Stimulated activated CD4-positive, alpha-beta T cell treated with anti-CD3 and anti-CD28 coated beads, Interleukin-4, amount 100 ng/mL, for 1 hour (primary cell): ENCODE data around the gene FEN1.

Experiments used
- DNase-seq: peaks from one replicate; pipeline ENCODE4 v3.0.0-alpha.2; 2020

The FEN1 gene, protein sequence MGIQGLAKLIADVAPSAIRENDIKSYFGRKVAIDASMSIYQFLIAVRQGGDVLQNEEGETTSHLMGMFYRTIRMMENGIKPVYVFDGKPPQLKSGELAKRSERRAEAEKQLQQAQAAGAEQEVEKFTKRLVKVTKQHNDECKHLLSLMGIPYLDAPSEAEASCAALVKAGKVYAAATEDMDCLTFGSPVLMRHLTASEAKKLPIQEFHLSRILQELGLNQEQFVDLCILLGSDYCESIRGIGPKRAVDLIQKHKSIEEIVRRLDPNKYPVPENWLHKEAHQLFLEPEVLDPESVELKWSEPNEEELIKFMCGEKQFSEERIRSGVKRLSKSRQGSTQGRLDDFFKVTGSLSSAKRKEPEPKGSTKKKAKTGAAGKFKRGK

GRCh38 chr11:61792310-61793082, at the start of gene FEN1, which contains the start of gene TMEM258:
TSS of gene FEN1 (plus strand) at chr11:61792911. CDS start at chr11:61795362, 2,451 bp downstream.
TSS of gene TMEM258 (minus strand) at chr11:61792599. CDS start at chr11:61792558, 41 bp downstream.
- peak; percentile 87 for DNase-seq

GRCh38 chr11:61743486-61744095, 49.1 kb upstream of the FEN1 start:
- DNase-seq, result no peak

GRCh38 chr11:61744181-61744580, 48.5 kb upstream of the FEN1 start:
- no peak for DNase-seq

GRCh38 chr11:61744609-61745156, 48.0 kb upstream of the FEN1 start:
- DNase-seq, result no peak

GRCh38 chr11:61745781-61746441, 46.8 kb upstream of the FEN1 start:
- DNase-seq, result no peak

- no peak for DNase-seq
Measured at GRCh38 chr11:61746442-61747191, 46.1 kb upstream of the FEN1 start.

DNA sequence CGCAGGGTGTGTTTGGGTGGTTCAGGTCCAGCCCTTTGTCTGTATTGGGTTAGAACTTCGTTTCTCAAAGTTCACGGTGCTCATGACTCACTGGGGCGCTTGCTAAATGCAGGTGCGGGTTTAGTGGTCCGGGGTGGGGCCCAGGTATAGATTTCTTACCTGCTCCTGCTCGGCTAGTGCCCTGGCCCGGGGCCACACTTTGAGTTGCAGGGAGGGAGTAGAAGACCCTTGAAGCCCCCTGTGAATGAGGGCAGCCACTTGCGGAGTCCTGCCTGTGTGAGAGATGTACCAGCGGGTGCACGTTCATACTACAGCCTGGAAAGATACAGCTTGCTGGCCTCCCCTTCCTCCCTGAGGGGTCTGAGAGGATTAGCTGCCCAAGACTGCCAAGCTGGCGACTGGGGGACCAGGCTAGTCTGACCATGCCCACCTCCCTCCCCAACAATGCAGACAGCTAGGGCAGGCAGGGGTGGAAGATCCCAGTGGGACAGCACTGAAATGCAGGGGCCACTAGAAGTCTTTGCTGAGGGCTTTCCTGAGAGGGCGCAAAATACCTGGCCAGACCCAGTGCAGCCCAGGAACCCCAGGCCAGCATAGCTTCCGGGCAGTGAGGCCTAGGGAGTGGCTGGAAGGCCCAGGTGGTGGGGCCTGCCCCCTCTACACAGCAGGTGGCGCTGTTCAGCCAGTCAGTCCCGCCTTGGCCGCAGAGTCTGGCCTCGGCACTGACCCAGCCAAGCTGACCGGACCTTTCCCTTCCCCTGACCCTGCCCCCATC, 45.3 kb upstream of the FEN1 start:
- DNase-seq, result peak; percentile 41

DNA sequence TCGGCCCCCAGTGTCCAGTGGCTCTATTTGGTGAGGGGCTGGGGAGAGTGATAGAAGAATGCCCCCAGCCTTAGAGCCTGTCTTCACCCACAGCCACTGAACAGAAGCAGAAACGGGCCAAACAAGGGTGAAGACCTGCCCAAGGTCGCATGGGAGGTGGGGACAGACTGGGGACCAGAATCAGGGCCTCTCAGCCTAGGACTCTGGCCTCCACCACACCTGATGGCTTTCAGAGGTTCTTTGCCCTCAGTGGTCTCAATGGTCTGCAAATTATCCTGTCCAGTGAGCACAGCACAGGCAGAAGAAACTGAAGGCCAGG, 44.8 kb upstream of the FEN1 start:
- no peak for DNase-seq

DNA sequence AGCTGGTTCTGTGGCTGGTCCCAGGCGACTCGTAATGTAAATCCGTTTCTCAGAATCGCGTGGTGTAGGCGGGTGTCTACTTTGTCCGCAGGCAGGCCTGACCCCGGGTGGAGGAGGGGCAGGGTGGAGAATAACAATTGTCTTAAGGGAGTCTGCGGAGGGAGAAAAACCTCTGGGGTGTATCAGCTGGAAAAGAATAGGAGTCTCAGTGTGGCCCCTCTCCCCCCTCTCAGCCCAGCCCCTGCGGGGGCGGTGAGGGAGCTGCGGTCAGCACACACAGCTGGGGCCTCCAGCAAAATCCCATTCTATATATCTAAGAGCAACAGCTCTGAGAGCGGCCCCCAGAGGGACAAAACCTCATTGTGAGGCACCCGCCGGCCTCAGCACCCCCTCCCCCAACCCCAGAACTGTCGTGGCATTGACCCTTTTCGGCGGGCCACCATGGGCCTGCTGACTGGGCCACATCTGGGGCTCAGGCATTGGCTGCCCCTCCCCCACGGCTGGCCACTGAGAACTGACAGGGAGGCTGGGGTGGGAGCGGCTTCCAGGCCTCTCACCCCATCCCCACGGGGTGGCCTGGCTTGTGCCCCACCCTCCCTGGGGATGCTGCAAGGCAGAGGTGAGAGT, 43.0 kb upstream of the FEN1 start:
- DNase-seq, result no peak

- DNase-seq, result no peak
Measured at GRCh38 chr11:61750631-61751273, 42.0 kb upstream of the FEN1 start.

- DNase-seq, result no peak
Measured at GRCh38 chr11:61751384-61751783, 41.3 kb upstream of the FEN1 start.

DNA sequence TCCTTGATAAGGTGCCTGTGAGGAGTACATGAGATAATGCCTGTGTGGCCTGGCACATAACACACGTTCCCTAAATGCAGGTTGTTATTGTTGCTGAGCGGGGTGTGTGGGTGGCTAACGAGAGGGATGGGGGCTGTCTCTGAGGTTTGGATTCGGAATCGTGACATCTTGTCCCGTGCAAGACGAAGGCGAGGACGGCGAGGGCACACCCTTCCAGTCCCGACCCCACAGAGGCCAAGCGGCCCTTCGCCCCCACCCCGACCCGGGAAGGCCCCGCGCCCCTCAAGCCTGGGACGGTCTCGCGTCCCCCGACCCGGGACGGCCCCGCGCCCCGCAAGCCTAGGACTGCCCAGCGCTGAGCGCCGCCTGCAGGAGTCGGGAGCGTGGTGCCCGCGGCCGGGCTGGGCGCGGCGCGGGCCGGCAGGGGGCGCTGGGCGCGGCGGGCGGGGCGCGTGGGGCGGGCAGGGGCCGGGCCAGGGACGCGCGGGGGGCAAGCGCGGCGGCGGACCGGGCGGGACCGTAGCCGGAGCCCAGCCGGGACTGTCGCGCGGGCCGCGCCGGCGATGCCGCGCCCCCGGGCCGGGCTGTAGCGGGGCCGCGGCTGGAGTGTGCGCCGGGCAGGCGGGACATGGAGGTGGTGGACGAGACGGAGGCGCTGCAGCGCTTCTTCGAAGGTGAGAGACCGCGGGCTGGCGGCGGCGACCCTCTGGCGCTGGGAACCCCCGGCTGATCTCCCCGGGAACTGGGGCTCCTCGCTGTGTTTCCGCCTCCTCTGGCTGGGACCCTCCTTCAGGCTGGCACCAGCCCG, 40.4 kb upstream of the FEN1 start, which contains the start of gene MYRF:
TSS of gene MYRF (plus strand) at position 520 of the 808 bp plus-strand sequence. CDS start at position 629, 109 bp downstream.
- DNase-seq, result peak; percentile 67

- no peak for DNase-seq
Measured at GRCh38 chr11:61752925-61753521, 39.7 kb upstream of the FEN1 start.

DNA sequence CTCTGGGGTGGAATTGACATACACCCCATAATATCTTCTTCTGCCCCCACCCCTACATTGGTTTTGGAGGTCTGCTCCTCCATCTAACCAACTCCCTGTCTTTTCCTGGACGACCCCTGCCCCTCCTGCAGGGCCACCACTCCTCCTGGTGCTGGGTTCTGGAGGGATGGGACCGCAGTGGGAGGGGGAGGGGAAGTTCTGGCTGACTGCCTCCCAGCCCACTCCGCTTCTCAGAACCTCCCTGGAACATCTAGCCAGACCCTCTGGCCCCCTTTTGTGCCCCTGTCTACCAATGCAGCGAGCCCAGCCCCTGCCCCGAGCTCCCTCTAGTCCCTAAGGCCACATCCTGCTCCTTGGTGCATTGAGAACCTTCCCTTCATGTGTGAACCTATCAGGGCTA, 39.0 kb upstream of the FEN1 start:
- no peak for DNase-seq

GRCh38 chr11:61754534-61755482, 37.9 kb upstream of the FEN1 start:
- DNase-seq, result no peak

GRCh38 chr11:61756147-61756451, 36.6 kb upstream of the FEN1 start:
- DNase-seq, result no peak

- no peak for DNase-seq
Measured at GRCh38 chr11:61756452-61757212, 36.1 kb upstream of the FEN1 start.
